Measurements from ENCODE around the gene FOCAD. TPM values are rescaled to one million over a fixed set of nuclear protein-coding genes. Genes with fewer than 3 reads are reported as not detected.

FOCAD gene
- total RNA-seq, 2 donors from 2014 or later, result 21.5 to 85.7 TPM

DNA sequence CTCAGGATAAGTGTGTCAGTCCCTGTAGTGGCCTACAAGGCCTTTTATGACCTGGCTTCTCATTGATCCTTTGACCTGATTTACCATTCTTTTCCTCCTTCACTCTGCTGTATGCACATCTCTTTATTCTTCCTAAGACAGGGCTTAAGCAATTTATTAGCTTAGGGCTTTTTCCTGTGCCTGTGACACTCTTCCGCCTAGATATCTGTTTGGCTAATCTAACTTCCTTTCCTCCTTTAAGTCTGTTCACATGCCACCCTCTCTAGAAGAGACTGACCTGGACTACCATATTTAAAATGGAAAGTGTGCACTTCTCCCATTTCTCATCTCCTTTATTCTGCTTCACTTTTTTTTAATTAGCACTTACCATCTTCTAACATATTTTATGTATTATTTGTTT is 29.1 kb downstream of the FOCAD start:
- no peaks in the 10 kb centered on the region for H3K9me3 ChIP-seq
- DNase-seq (no peak), ATAC-seq (no peak)
- no peak overlapping the region for H3K4me3 ChIP-seq
- intact Hi-C loops (cut with DNase I), result no loop called here
- TF ChIP-seq POLR2A (IDR thresholded peaks at IDR 0.05), result no peak
- TF ChIP-seq, protein P1, sequence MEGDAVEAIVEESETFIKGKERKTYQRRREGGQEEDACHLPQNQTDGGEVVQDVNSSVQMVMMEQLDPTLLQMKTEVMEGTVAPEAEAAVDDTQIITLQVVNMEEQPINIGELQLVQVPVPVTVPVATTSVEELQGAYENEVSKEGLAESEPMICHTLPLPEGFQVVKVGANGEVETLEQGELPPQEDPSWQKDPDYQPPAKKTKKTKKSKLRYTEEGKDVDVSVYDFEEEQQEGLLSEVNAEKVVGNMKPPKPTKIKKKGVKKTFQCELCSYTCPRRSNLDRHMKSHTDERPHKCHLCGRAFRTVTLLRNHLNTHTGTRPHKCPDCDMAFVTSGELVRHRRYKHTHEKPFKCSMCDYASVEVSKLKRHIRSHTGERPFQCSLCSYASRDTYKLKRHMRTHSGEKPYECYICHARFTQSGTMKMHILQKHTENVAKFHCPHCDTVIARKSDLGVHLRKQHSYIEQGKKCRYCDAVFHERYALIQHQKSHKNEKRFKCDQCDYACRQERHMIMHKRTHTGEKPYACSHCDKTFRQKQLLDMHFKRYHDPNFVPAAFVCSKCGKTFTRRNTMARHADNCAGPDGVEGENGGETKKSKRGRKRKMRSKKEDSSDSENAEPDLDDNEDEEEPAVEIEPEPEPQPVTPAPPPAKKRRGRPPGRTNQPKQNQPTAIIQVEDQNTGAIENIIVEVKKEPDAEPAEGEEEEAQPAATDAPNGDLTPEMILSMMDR (IDR thresholded peaks at IDR 0.05), result no peak
- 81 to 90% methylated on average over 1 of the region's 1 CpG for WGBS, 2 donors
- H3K36me3 ChIP-seq (replicated peaks in 1 of 2; ENCODE audit: insufficient read depth in 1 of 2, low read depth in 2 of 2), result no peaks in the 10 kb centered on the region
- H3K27me3 ChIP-seq, result no peaks in the 10 kb centered on the region
- no peaks in the 10 kb centered on the region for H3K4me1 ChIP-seq
- no peak overlapping the region for H3K27ac ChIP-seq

DNA sequence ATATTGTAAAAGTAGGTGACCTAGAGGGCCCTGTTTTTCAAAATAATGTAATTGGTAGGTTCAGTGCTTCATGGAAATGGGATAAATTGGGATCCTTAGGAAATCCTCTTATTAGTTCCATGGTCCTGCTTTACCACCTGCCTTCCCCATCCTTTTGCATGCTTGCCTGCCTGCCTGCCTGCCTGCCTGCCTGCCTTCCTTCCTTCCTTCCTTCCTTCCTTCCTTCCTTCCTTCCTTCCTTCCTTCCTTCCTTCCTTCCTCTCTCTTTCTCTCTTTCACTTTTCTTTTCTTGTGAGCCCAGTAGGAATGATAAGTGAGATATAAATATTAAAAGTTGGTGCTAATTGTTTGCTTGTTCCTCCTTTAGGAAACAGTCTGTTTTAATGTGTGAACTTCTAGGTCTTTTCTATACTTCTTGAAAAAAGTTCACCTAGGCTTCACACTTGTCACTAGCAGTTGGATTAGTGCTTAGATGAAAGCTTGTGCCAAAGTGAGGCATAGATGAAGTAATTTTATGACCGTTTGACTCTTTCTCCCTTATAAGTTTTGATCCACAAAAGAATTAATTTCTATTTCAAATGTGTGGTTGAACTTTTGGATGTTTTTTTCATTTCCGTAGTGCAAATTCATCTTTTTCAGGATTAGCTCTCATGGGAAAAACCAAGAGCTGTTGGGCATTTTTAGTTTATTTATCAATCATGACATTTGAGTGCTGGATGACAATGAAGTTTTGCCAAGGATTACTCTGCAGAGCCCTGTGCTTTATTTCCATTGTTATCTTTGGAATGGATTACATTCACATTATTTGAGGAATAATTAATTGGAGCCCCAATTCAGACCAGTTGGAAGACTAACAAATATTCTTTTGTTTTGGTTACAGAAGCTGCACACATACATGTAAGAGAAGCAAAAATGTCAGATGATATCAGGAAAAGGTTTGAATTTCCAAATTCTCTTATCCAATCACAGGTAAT is 30.7 kb downstream of the FOCAD start:
- Histone ChIP-seq H3K9me3 (no peaks in the 10 kb centered on the region), H3K27ac (no peak overlapping the region), H3K4me1 (no peaks in the 10 kb centered on the region), H3K4me3 (no peak overlapping the region), H3K36me3 (replicated peaks in 1 of 2; ENCODE audit: insufficient read depth in 1 of 2, low read depth in 2 of 2) (no peaks in the 10 kb centered on the region), H3K27me3 (no peaks in the 10 kb centered on the region)
- intact Hi-C loops (cut with DNase I), result no loop called here
- ATAC-seq (no peak), DNase-seq (no peak)
- 60 to 68% methylated on average over 2 of the region's 2 CpGs for WGBS, 2 donors
- no peak for TF ChIP-seq POLR2A (IDR thresholded peaks at IDR 0.05)
- TF ChIP-seq, protein P1 (IDR thresholded peaks at IDR 0.05), result no peak

DNA sequence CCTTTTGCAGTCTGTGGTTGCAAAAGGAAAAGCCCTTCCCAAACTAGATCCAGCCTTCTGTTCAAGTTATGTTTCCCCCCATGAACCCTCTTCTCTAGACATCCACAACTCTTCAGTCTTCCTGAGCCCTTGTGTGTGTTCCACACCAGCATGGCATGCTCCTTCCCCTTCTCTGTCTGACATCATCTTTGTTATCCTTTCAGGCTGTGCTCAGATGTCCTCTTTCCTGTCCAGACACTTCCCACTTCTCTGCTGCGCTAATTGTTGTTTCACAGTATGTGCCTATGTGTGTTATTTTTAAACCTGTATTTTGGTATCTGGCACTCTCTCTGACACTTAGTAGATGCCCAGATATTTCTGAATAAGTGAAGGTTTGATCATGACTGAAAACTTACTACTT is 38.2 kb downstream of the FOCAD start:
- Histone ChIP-seq H3K27ac (no peak overlapping the region), H3K4me3 (no peak overlapping the region), H3K4me1 (no peaks in the 10 kb centered on the region), H3K27me3 (no peaks in the 10 kb centered on the region), H3K36me3 (replicated peaks in 1 of 2; ENCODE audit: insufficient read depth in 1 of 2, low read depth in 2 of 2) (no peaks in the 10 kb centered on the region), H3K9me3 (no peaks in the 10 kb centered on the region)
- DNase-seq (peak in 1 of 4 donors; percentile 6), ATAC-seq (no peak)
- intact Hi-C loops (cut with DNase I), result no loop called here
- WGBS, 2 donors, result 83 to 88% methylated on average over 1 of the region's 1 CpG
- TF ChIP-seq, protein P1 (IDR thresholded peaks at IDR 0.05), result no peak
- TF ChIP-seq POLR2A (IDR thresholded peaks at IDR 0.05), result no peak

DNA sequence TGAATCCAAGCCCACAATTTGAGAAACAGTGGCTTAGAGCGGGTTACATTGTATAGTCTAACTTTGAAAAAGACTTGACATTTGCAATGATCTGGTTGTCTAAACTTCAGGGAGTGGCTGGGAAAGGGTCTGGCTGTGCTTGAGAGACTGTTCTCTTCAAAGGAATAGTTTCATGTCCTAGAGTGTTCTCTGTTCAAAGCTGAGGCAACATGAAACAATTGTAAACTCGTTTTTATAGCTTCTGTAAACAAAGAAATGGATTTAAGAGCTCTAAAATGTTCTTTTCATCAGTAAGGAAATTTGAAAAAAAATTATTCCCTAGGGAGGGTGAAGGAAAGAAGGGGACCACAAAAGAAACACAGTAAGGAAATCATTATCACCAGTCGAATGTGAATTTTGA is 41.6 kb downstream of the FOCAD start:
- Histone ChIP-seq H3K27ac (no peak overlapping the region), H3K4me3 (no peak overlapping the region), H3K36me3 (replicated peaks in 1 of 2; ENCODE audit: insufficient read depth in 1 of 2, low read depth in 2 of 2) (no peaks in the 10 kb centered on the region), H3K9me3 (no peaks in the 10 kb centered on the region), H3K27me3 (no peaks in the 10 kb centered on the region), H3K4me1 (no peaks in the 10 kb centered on the region)
- TF ChIP-seq, protein P1 (IDR thresholded peaks at IDR 0.05), result no peak
- no peak for TF ChIP-seq POLR2A (IDR thresholded peaks at IDR 0.05)
- ATAC-seq, result no peak
- DNase-seq, result no peak
- 71 to 74% methylated on average over 3 of the region's 3 CpGs for WGBS, 2 donors
- intact Hi-C loops (cut with DNase I), result no loop called here

Data from body of pancreas (tissue), 4 donors.